ENCODE data around the gene SAMD5.

DNA sequence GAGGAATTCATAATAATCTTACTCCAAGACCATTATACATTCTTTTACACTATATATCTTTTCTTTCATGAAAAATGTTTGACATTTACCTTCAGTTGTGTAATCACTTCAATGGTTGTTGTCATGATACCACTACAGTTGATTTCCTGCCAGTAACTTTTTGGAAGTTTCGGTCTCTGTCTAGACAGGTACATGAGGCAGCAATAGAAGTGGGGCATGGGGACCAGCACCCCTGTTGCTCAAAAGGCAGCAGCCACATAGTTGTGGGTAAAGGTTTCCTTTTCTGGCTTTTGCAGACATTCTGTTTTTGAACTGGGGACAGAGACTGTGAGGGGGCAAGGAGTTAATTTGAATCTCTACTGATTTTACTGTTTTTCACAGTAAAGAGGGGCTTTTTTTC, 14.1 kb downstream of the SAMD5 start:
- TF ChIP-seq, protein P1, sequence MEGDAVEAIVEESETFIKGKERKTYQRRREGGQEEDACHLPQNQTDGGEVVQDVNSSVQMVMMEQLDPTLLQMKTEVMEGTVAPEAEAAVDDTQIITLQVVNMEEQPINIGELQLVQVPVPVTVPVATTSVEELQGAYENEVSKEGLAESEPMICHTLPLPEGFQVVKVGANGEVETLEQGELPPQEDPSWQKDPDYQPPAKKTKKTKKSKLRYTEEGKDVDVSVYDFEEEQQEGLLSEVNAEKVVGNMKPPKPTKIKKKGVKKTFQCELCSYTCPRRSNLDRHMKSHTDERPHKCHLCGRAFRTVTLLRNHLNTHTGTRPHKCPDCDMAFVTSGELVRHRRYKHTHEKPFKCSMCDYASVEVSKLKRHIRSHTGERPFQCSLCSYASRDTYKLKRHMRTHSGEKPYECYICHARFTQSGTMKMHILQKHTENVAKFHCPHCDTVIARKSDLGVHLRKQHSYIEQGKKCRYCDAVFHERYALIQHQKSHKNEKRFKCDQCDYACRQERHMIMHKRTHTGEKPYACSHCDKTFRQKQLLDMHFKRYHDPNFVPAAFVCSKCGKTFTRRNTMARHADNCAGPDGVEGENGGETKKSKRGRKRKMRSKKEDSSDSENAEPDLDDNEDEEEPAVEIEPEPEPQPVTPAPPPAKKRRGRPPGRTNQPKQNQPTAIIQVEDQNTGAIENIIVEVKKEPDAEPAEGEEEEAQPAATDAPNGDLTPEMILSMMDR (IDR thresholded peaks at IDR 0.05; ENCODE audit: poor library complexity) = no peak
- TF ChIP-seq EZH2 (IDR thresholded peaks at IDR 0.05; ENCODE audit: borderline replicate concordance) = no peak

All from hepatocyte (in vitro differentiated cells).